Erythroblast (primary cell): ENCODE results near the gene IDH3A.

Experiments
- GATA1 ChIP-seq: IDR thresholded peaks from 2 replicates; pipeline ENCODE4 v1.6.1; 2011; ENCODE audit warnings: low read depth, mild to moderate bottlenecking, control low read depth, low read length, moderate library complexity
- POLR2A ChIP-seq: IDR thresholded peaks from 2 replicates; pipeline ENCODE4 v1.6.1; 2011; ENCODE audit warnings: mild to moderate bottlenecking, low read length

DNA sequence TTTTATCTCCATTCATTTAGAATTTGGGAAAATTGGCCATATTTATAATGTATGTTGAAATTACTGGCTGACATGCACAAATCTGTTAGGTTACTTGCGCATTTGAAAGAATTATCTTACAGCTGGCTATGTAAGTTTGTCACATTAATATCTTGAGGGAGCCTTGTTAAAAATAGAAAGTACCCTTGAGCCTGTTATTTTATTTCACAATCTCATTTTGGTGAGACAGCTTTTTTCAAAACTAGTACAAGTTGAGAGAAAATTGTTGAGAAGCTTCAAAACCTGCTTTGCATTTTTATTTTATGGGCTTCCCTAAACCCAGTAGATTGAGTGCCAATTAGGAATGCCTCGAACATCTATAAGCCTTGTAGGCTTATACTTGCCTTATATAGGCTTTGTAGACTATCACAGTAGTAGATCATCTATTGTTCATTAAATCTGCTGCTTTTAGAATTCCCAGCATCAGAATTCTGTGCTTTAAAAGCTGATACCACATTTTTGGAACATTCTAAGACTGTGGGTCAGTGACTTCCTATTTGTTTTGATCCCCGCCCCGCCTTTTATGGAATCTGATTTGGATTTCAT lies 6.3 kb downstream of the IDH3A start:
- TF ChIP-seq POLR2A (no peak), GATA1 (no peak)
